HG03280 (cell line): ENCODE measurements around the gene EGLN3.
"Not testable (repeated sequence)": the region's sequence is repeated elsewhere in the genome, so short reads cannot be mapped to it uniquely, and the experiment has no call there.

Source experiments
- ATAC-seq: cut with Tn5 transposase; IDR thresholded peaks from one replicate; pipeline ENCODE4 v1.9.1; 2021; ENCODE audit warnings: mild to moderate bottlenecking, moderate library complexity; ENCODE audit not compliant: unreplicated experiment

EGLN3 gene

GRCh38 chr14:33950320-33951182 is at the start of gene EGLN3:
Gene EGLN3, minus strand, starts transcription at chr14:33951074. Its CDS starts 322 bp downstream, at chr14:33950752.
- peak; percentile 80 for ATAC-seq

- ATAC-seq = no peak
These were observed 49.5 kb upstream of the EGLN3 start for GRCh38 chr14:34000396-34000795.

- no peak for ATAC-seq
These were observed 49.0 kb upstream of the EGLN3 start for GRCh38 chr14:33999771-34000291.

GRCh38 chr14:33997611-33998010 is 46.7 kb upstream of the EGLN3 start:
- no peak for ATAC-seq

GRCh38 chr14:33996462-33996861 is 45.6 kb upstream of the EGLN3 start:
- no peak for ATAC-seq

- no peak for ATAC-seq
These were observed 42.4 kb upstream of the EGLN3 start for GRCh38 chr14:33993246-33993645.

GRCh38 chr14:33992274-33993007 is 41.6 kb upstream of the EGLN3 start:
- no peak for ATAC-seq

GRCh38 chr14:33990790-33991189 is 39.9 kb upstream of the EGLN3 start:
- ATAC-seq = no peak

GRCh38 chr14:33987565-33988080 is 36.7 kb upstream of the EGLN3 start:
- ATAC-seq = no peak

GRCh38 chr14:33986804-33987203 is 35.9 kb upstream of the EGLN3 start:
- ATAC-seq = no peak

GRCh38 chr14:33985242-33985641 is 34.4 kb upstream of the EGLN3 start:
- no peak for ATAC-seq

GRCh38 chr14:33979613-33980276 is 28.9 kb upstream of the EGLN3 start:
- no peak for ATAC-seq

- ATAC-seq = no peak
These were observed 28.2 kb upstream of the EGLN3 start for GRCh38 chr14:33978892-33979612.

- no peak for ATAC-seq
These were observed 21.8 kb upstream of the EGLN3 start for GRCh38 chr14:33972583-33973081.

- ATAC-seq = not testable (repeated sequence)
These were observed 19.0 kb upstream of the EGLN3 start for GRCh38 chr14:33969846-33970245.

- ATAC-seq = no peak
These were observed 17.8 kb upstream of the EGLN3 start for GRCh38 chr14:33968722-33969121.

GRCh38 chr14:33967138-33967537 is 16.3 kb upstream of the EGLN3 start:
- no peak for ATAC-seq

GRCh38 chr14:33966276-33966675 is 15.4 kb upstream of the EGLN3 start:
- no peak for ATAC-seq

GRCh38 chr14:33964599-33965317 is 13.9 kb upstream of the EGLN3 start:
- no peak for ATAC-seq

GRCh38 chr14:33963892-33964291 is 13.0 kb upstream of the EGLN3 start:
- no peak for ATAC-seq
